ENCODE measurements around the gene IGFBP5.
A peak's percentile ranks its signal among the peaks of the same experiment; 100 is the strongest.

Gene IGFBP5

GRCh38 chr2:216653931-216654365 is 41.4 kb downstream of the IGFBP5 start:
- DNase-seq (ENCODE audit: low spot score in 2 of 2): no peak
- Mint-ChIP-seq H3K4me1 (no peaks in the 10 kb centered on the region), H3K36me3 (no peaks in the 10 kb centered on the region), H3K27ac (no peak overlapping the region), H3K4me3 (no peak overlapping the region), H3K9me3 (no peaks in the 10 kb centered on the region)
- no peak for ATAC-seq

- Mint-ChIP-seq H3K4me1 (no peaks in the 10 kb centered on the region), H3K9me3 (no peaks in the 10 kb centered on the region), H3K27ac (no peak overlapping the region), H3K36me3 (no peaks in the 10 kb centered on the region), H3K4me3 (no peak overlapping the region)
- DNase-seq (ENCODE audit: low spot score in 2 of 2): no peak
- no peak for ATAC-seq
Observed at GRCh38 chr2:216653093-216653799, 42.1 kb downstream of the IGFBP5 start.

GRCh38 chr2:216652566-216652965 is 42.8 kb downstream of the IGFBP5 start:
- ATAC-seq (no peak), DNase-seq (ENCODE audit: low spot score in 2 of 2) (no peak)
- Mint-ChIP-seq H3K4me3 (no peak overlapping the region), H3K36me3 (no peaks in the 10 kb centered on the region), H3K27ac (no peak overlapping the region), H3K9me3 (no peaks in the 10 kb centered on the region), H3K4me1 (no peaks in the 10 kb centered on the region)

GRCh38 chr2:216651351-216651881 is 43.9 kb downstream of the IGFBP5 start:
- no peak for ATAC-seq
- H3K9me3 Mint-ChIP-seq: no peaks in the 10 kb centered on the region

GRCh38 chr2:216650626-216651257 is 44.6 kb downstream of the IGFBP5 start:
- no peak for ATAC-seq
- H3K27ac Mint-ChIP-seq: no peak overlapping the region
- H3K4me3 Mint-ChIP-seq: no peak overlapping the region
- no peak for DNase-seq (ENCODE audit: low spot score in 2 of 2)
- no peaks in the 10 kb centered on the region for H3K4me1 Mint-ChIP-seq
- no peaks in the 10 kb centered on the region for H3K36me3 Mint-ChIP-seq
- no peaks in the 10 kb centered on the region for H3K9me3 Mint-ChIP-seq

More at GRCh38 chr2:216651351-216651881, 43.9 kb downstream of the IGFBP5 start:
- Mint-ChIP-seq H3K27ac (no peak overlapping the region), H3K4me3 (no peak overlapping the region), H3K4me1 (no peaks in the 10 kb centered on the region), H3K36me3 (no peaks in the 10 kb centered on the region)
- no peak for DNase-seq (ENCODE audit: low spot score in 2 of 2)

GRCh38 chr2:216649574-216649973 is 45.8 kb downstream of the IGFBP5 start:
- ATAC-seq: no peak
- Mint-ChIP-seq H3K4me3 (no peak overlapping the region), H3K9me3 (no peaks in the 10 kb centered on the region), H3K4me1 (no peaks in the 10 kb centered on the region), H3K27ac (no peak overlapping the region), H3K36me3 (no peaks in the 10 kb centered on the region)
- DNase-seq (ENCODE audit: low spot score in 2 of 2): no peak

- no peak for ATAC-seq
- H3K9me3 Mint-ChIP-seq: no peaks in the 10 kb centered on the region
- H3K36me3 Mint-ChIP-seq: no peaks in the 10 kb centered on the region
Observed at GRCh38 chr2:216648105-216648504, 47.2 kb downstream of the IGFBP5 start.

GRCh38 chr2:216646116-216646515 is 49.2 kb downstream of the IGFBP5 start:
- Mint-ChIP-seq H3K36me3 (no peaks in the 10 kb centered on the region), H3K4me1 (no peaks in the 10 kb centered on the region), H3K9me3 (no peaks in the 10 kb centered on the region), H3K27ac (no peak overlapping the region), H3K4me3 (no peak overlapping the region)
- DNase-seq (ENCODE audit: low spot score in 2 of 2) (no peak), ATAC-seq (no peak)

More at GRCh38 chr2:216648105-216648504, 47.2 kb downstream of the IGFBP5 start:
- Mint-ChIP-seq H3K4me3 (no peak overlapping the region), H3K4me1 (no peaks in the 10 kb centered on the region), H3K27ac (no peak overlapping the region)
- no peak for DNase-seq (ENCODE audit: low spot score in 2 of 2)

- no peak overlapping the region for H3K4me3 Mint-ChIP-seq
- no peaks in the 10 kb centered on the region for H3K4me1 Mint-ChIP-seq
- ATAC-seq: no peak
- DNase-seq (ENCODE audit: low spot score in 2 of 2): no peak
- H3K36me3 Mint-ChIP-seq: no peaks in the 10 kb centered on the region
- H3K27ac Mint-ChIP-seq: no peak overlapping the region
- H3K9me3 Mint-ChIP-seq: no peaks in the 10 kb centered on the region
Observed at GRCh38 chr2:216645636-216645950, 49.8 kb downstream of the IGFBP5 start.

GRCh38 chr2:216644842-216645635 is 50.3 kb downstream of the IGFBP5 start:
- H3K4me3 Mint-ChIP-seq: no peak overlapping the region
- no peaks in the 10 kb centered on the region for H3K36me3 Mint-ChIP-seq
- H3K9me3 Mint-ChIP-seq: no peaks in the 10 kb centered on the region
- no peak overlapping the region for H3K27ac Mint-ChIP-seq
- no peaks in the 10 kb centered on the region for H3K4me1 Mint-ChIP-seq
- DNase-seq (ENCODE audit: low spot score in 2 of 2): no peak
- no peak for ATAC-seq

- Mint-ChIP-seq H3K9me3 (no peaks in the 10 kb centered on the region), H3K4me1 (no peaks in the 10 kb centered on the region), H3K36me3 (no peaks in the 10 kb centered on the region), H3K4me3 (no peak overlapping the region), H3K27ac (no peak overlapping the region)
- ATAC-seq (no peak), DNase-seq (ENCODE audit: low spot score in 2 of 2) (no peak)
Observed at GRCh38 chr2:216643986-216644659, 51.2 kb downstream of the IGFBP5 start.

- no peak for ATAC-seq
- Mint-ChIP-seq H3K27ac (no peak overlapping the region), H3K4me3 (no peak overlapping the region), H3K36me3 (no peaks in the 10 kb centered on the region), H3K9me3 (no peaks in the 10 kb centered on the region), H3K4me1 (peaks cover 20% of the 10 kb centered on the region)
- DNase-seq (ENCODE audit: low spot score in 2 of 2): no peak
Observed at GRCh38 chr2:216637472-216637871, 57.9 kb downstream of the IGFBP5 start.

GRCh38 chr2:216636551-216637450 is 58.5 kb downstream of the IGFBP5 start:
- Mint-ChIP-seq H3K36me3 (no peaks in the 10 kb centered on the region), H3K4me1 (peaks cover 21% of the 10 kb centered on the region), H3K9me3 (no peaks in the 10 kb centered on the region), H3K27ac (no peak overlapping the region), H3K4me3 (no peak overlapping the region)
- ATAC-seq (no peak), DNase-seq (ENCODE audit: low spot score in 2 of 2) (no peak)

GRCh38 chr2:216635701-216636550 is 59.4 kb downstream of the IGFBP5 start:
- DNase-seq (ENCODE audit: low spot score in 2 of 2) (no peak), ATAC-seq (no peak)
- H3K27ac Mint-ChIP-seq: no peak overlapping the region
- H3K4me3 Mint-ChIP-seq: peak overlapping the region; percentile 68
- H3K4me1 Mint-ChIP-seq: peaks cover 21% of the 10 kb centered on the region
- H3K36me3 Mint-ChIP-seq: no peaks in the 10 kb centered on the region
- H3K9me3 Mint-ChIP-seq: no peaks in the 10 kb centered on the region

Data from stimulated activated effector memory CD8-positive, alpha-beta T cell treated with anti-CD3 and anti-CD28 coated beads, Interleukin-12 subunit alpha, Interleukin-12 subunit beta, amount 100 ng/mL, for 72 hours (primary cell).